GM21528 (cell line): ENCODE measurements around the gene CAPZB.

ENCODE experiments used
- ATAC-seq: cut with Tn5 transposase; IDR thresholded peaks from one replicate; pipeline ENCODE4 v1.9.1; 2021; ENCODE audit warnings: mild to moderate bottlenecking, moderate library complexity; ENCODE audit not compliant: unreplicated experiment, low FRiP score

CAPZB gene

GRCh38 chr1:19372602-19373001, 112.7 kb downstream of the CAPZB start:
- no peak for ATAC-seq

- ATAC-seq, result no peak
These were observed 113.2 kb downstream of the CAPZB start for GRCh38 chr1:19372136-19372514.

- no peak for ATAC-seq
These were observed 113.9 kb downstream of the CAPZB start for GRCh38 chr1:19371226-19372135.

- ATAC-seq, result no peak
These were observed 114.7 kb downstream of the CAPZB start for GRCh38 chr1:19370453-19371170.

- ATAC-seq, result no peak
These were observed 115.8 kb downstream of the CAPZB start for GRCh38 chr1:19369396-19370090.

GRCh38 chr1:19368964-19369363, 116.4 kb downstream of the CAPZB start:
- ATAC-seq, result no peak

- ATAC-seq, result no peak
These were observed 117.3 kb downstream of the CAPZB start for GRCh38 chr1:19368050-19368449.

GRCh38 chr1:19367584-19368041, 117.7 kb downstream of the CAPZB start:
- no peak for ATAC-seq

GRCh38 chr1:19366599-19367536, 118.5 kb downstream of the CAPZB start:
- no peak for ATAC-seq

GRCh38 chr1:19365721-19366120, 119.6 kb downstream of the CAPZB start:
- ATAC-seq, result no peak

- ATAC-seq, result no peak
These were observed 121.7 kb downstream of the CAPZB start for GRCh38 chr1:19363536-19364152.

GRCh38 chr1:19361611-19362147, 123.7 kb downstream of the CAPZB start:
- no peak for ATAC-seq

- no peak for ATAC-seq
These were observed 124.3 kb downstream of the CAPZB start for GRCh38 chr1:19360843-19361610.

GRCh38 chr1:19360432-19360831, 124.9 kb downstream of the CAPZB start:
- no peak for ATAC-seq

GRCh38 chr1:19360016-19360415, 125.3 kb downstream of the CAPZB start:
- ATAC-seq, result no peak

- ATAC-seq, result no peak
These were observed 126.0 kb downstream of the CAPZB start for GRCh38 chr1:19359357-19359756.

- no peak for ATAC-seq
These were observed 126.6 kb downstream of the CAPZB start for GRCh38 chr1:19358710-19359109.

- ATAC-seq, result no peak
These were observed 127.9 kb downstream of the CAPZB start for GRCh38 chr1:19357299-19357986.
